ENCODE results near the gene ZNG1F. TPM values are rescaled to one million over a fixed set of nuclear protein-coding genes. Genes with fewer than 3 reads are reported as not detected.
"Not testable (repeated sequence)": the region's sequence is repeated elsewhere in the genome, so short reads cannot be mapped to it uniquely, and the experiment has no call there.

ZNG1F gene
- total RNA-seq, 1 donor from 2014 or later = 9.5 TPM

GRCh38 chr9:41087157-41087780 lies 101.8 kb downstream of the ZNG1F start:
- H3K27ac Mint-ChIP-seq (ENCODE audit: unreplicated experiment); H3K36me3 Mint-ChIP-seq (ENCODE audit: low read depth, unreplicated experiment); H3K9me3 ChIP-seq (ENCODE audit: insufficient read depth, low read depth, low read length); H3K4me1 ChIP-seq (ENCODE audit: insufficient read depth, low read length); H3K4me3 ChIP-seq (ENCODE audit: insufficient read depth, low read depth, low read length); H3K36me3 ChIP-seq (ENCODE audit: insufficient read depth, low read length); DNase-seq (ENCODE audit: low read depth); FAIRE-seq; H3K27me3 ChIP-seq (ENCODE audit: insufficient read depth, low read length); H3K4me2 ChIP-seq (ENCODE audit: low read length); H3K9ac ChIP-seq (ENCODE audit: low read length); H3K4me1 Mint-ChIP-seq (ENCODE audit: low read depth, unreplicated experiment); H3K79me2 ChIP-seq (ENCODE audit: insufficient read depth, low read length); H4K20me1 ChIP-seq (ENCODE audit: insufficient read depth, low read length); H3K27ac ChIP-seq (ENCODE audit: low read depth, low read length); H3K4me3 Mint-ChIP-seq (ENCODE audit: unreplicated experiment); H2AFZ ChIP-seq (ENCODE audit: low read depth, low read length); H3K9me3 Mint-ChIP-seq (ENCODE audit: unreplicated experiment): not testable (repeated sequence)
- peaks cover 18% of the 10 kb centered on the region for H3K27me3 Mint-ChIP-seq (ENCODE audit: low read depth, unreplicated experiment)

GRCh38 chr9:41086685-41087084 lies 102.4 kb downstream of the ZNG1F start:
- not testable (repeated sequence) for H3K4me3 ChIP-seq (ENCODE audit: insufficient read depth, low read depth, low read length); H3K36me3 Mint-ChIP-seq (ENCODE audit: low read depth, unreplicated experiment); FAIRE-seq; H3K27ac Mint-ChIP-seq (ENCODE audit: unreplicated experiment); H3K4me3 Mint-ChIP-seq (ENCODE audit: unreplicated experiment); H3K27ac ChIP-seq (ENCODE audit: low read depth, low read length); H3K4me1 ChIP-seq (ENCODE audit: insufficient read depth, low read length); DNase-seq (ENCODE audit: low read depth); H3K9ac ChIP-seq (ENCODE audit: low read length); H3K9me3 Mint-ChIP-seq (ENCODE audit: unreplicated experiment); H3K9me3 ChIP-seq (ENCODE audit: insufficient read depth, low read depth, low read length); H3K4me2 ChIP-seq (ENCODE audit: low read length); H3K36me3 ChIP-seq (ENCODE audit: insufficient read depth, low read length); H3K27me3 ChIP-seq (ENCODE audit: insufficient read depth, low read length); H3K4me1 Mint-ChIP-seq (ENCODE audit: low read depth, unreplicated experiment); H2AFZ ChIP-seq (ENCODE audit: low read depth, low read length); H4K20me1 ChIP-seq (ENCODE audit: insufficient read depth, low read length); H3K79me2 ChIP-seq (ENCODE audit: insufficient read depth, low read length)
- peaks cover 18% of the 10 kb centered on the region for H3K27me3 Mint-ChIP-seq (ENCODE audit: low read depth, unreplicated experiment)

GRCh38 chr9:41086215-41086614 lies 102.9 kb downstream of the ZNG1F start:
- not testable (repeated sequence) for H2AFZ ChIP-seq (ENCODE audit: low read depth, low read length); H3K36me3 Mint-ChIP-seq (ENCODE audit: low read depth, unreplicated experiment); H3K79me2 ChIP-seq (ENCODE audit: insufficient read depth, low read length); H3K9ac ChIP-seq (ENCODE audit: low read length); H3K4me2 ChIP-seq (ENCODE audit: low read length); H3K4me3 Mint-ChIP-seq (ENCODE audit: unreplicated experiment); DNase-seq (ENCODE audit: low read depth); H3K4me1 Mint-ChIP-seq (ENCODE audit: low read depth, unreplicated experiment); H3K9me3 Mint-ChIP-seq (ENCODE audit: unreplicated experiment); H3K27ac Mint-ChIP-seq (ENCODE audit: unreplicated experiment); H3K9me3 ChIP-seq (ENCODE audit: insufficient read depth, low read depth, low read length); H3K27ac ChIP-seq (ENCODE audit: low read depth, low read length); H4K20me1 ChIP-seq (ENCODE audit: insufficient read depth, low read length); H3K4me3 ChIP-seq (ENCODE audit: insufficient read depth, low read depth, low read length); H3K36me3 ChIP-seq (ENCODE audit: insufficient read depth, low read length); H3K27me3 ChIP-seq (ENCODE audit: insufficient read depth, low read length); FAIRE-seq; H3K4me1 ChIP-seq (ENCODE audit: insufficient read depth, low read length)
- H3K27me3 Mint-ChIP-seq (ENCODE audit: low read depth, unreplicated experiment) = peaks cover 18% of the 10 kb centered on the region

- H3K36me3 ChIP-seq (ENCODE audit: insufficient read depth, low read length); H3K79me2 ChIP-seq (ENCODE audit: insufficient read depth, low read length); H3K27me3 ChIP-seq (ENCODE audit: insufficient read depth, low read length); H2AFZ ChIP-seq (ENCODE audit: low read depth, low read length); H3K27ac ChIP-seq (ENCODE audit: low read depth, low read length); H3K4me3 Mint-ChIP-seq (ENCODE audit: unreplicated experiment); H3K4me2 ChIP-seq (ENCODE audit: low read length); FAIRE-seq; H3K27ac Mint-ChIP-seq (ENCODE audit: unreplicated experiment); H3K36me3 Mint-ChIP-seq (ENCODE audit: low read depth, unreplicated experiment); H3K9me3 ChIP-seq (ENCODE audit: insufficient read depth, low read depth, low read length); H3K9ac ChIP-seq (ENCODE audit: low read length); H4K20me1 ChIP-seq (ENCODE audit: insufficient read depth, low read length); H3K4me3 ChIP-seq (ENCODE audit: insufficient read depth, low read depth, low read length); H3K4me1 ChIP-seq (ENCODE audit: insufficient read depth, low read length); H3K4me1 Mint-ChIP-seq (ENCODE audit: low read depth, unreplicated experiment); DNase-seq (ENCODE audit: low read depth); H3K9me3 Mint-ChIP-seq (ENCODE audit: unreplicated experiment): not testable (repeated sequence)
- H3K27me3 Mint-ChIP-seq (ENCODE audit: low read depth, unreplicated experiment) = peaks cover 12% of the 10 kb centered on the region
Measured at GRCh38 chr9:41082358-41082757, 106.8 kb downstream of the ZNG1F start.

Small RNAs within 50 kb of the gene (microRNA-seq; reads per million reads assigned to microRNA genes)
- gene MIR4477A = not detected

Other genes with a start within 250 kb of the ZNG1F start
- gene FOXD4L6, start 60.6 kb downstream of the ZNG1F start, total RNA-seq = 0.18 TPM in 1 of 2 replicates, not detected in the other

All from astrocyte (in vitro differentiated cells and primary cell).